ENCODE data around the gene BDKRB1.

GRCh38 chr14:96239711-96240141 is 16.3 kb upstream of the BDKRB1 start:
- no peak for TF ChIP-seq CTCF (IDR thresholded peaks at IDR 0.05; ENCODE audit: insufficient read depth, low read depth, low read length)
- TF ChIP-seq EZH2 (IDR thresholded peaks at IDR 0.05; ENCODE audit: insufficient read depth, low read length), result no peak
